Panc1 (cell line): Measurements from ENCODE around the gene SLC6A17. TPM values are rescaled to one million over a fixed set of nuclear protein-coding genes. Genes with fewer than 3 reads are reported as not detected.

ENCODE experiments used
- ATAC-seq: fragments of 200-7000 bp; cut with Tn5 transposase; 2 replicates; pipeline ENCODE4 v1.9.1; 2020; ENCODE audit warnings: mild to moderate bottlenecking, moderate library complexity
- BruUV-seq: library from RNA; stranded (reverse); fragments of 400-500 nt; replicated peaks from 2 replicates; lab custom pipeline; 2021; lab: Mats Ljungman, UMichigan
- CTCF ChIA-PET: fragments of 300-600 bp; sonication (Branson Sonifier 250); formaldehyde crosslinking; loops from one replicate; lab custom pipeline; 2022; ENCODE audit warnings: antibody characterized with exemption; lab: Charles Lee
- POLR2A ChIA-PET: fragments of 300-600 bp; sonication (Branson Sonifier 250); formaldehyde crosslinking; loops from one replicate; lab custom pipeline; 2022; ENCODE audit warnings: antibody characterized with exemption; lab: Charles Lee
- DNase-seq: peaks from one replicate; pipeline ENCODE4 v3.0.0-alpha.2; 2010; ENCODE audit warnings: low read depth, low spot score
- H3K27ac ChIP-seq: 2 replicates; pipeline ENCODE4 v1.5.1; 2011; ENCODE audit warnings: mild to moderate bottlenecking, low read length, inconsistent platforms
- H3K27me3 ChIP-seq: fragments of 200-500 bp; sonication (Bioruptor generic); 2 replicates; pipeline ENCODE4 v1.6.0; 2014; ENCODE audit warnings: low read length, inconsistent platforms; ENCODE audit not compliant: control insufficient read depth, insufficient read depth
- H3K36me3 ChIP-seq: fragments of 200-500 bp; sonication (Bioruptor generic); 2 replicates; pipeline ENCODE4 v1.5.1; 2014; ENCODE audit warnings: inconsistent platforms, mild to moderate bottlenecking, low read length, moderate library complexity; ENCODE audit not compliant: control insufficient read depth, insufficient read depth
- H3K4me1 ChIP-seq: 2 replicates; pipeline ENCODE4 v1.5.1; 2011; ENCODE audit warnings: inconsistent platforms, mild to moderate bottlenecking, low read length, moderate library complexity; ENCODE audit not compliant: control insufficient read depth, insufficient read depth
- H3K4me3 ChIP-seq, 2 experiments: 2 replicates each; pipeline ENCODE4 v1.5.1; 2011 to 2012; ENCODE audit warnings: low read depth in 2 of 2, low read length in 2 of 2, mild to moderate bottlenecking in 2 of 2, inconsistent platforms in 1 of 2, moderate library complexity in 1 of 2
- H3K9me3 ChIP-seq: fragments of 200-500 bp; sonication (Bioruptor generic); 2 replicates; pipeline ENCODE4 v1.5.1; 2014; ENCODE audit warnings: low read depth, mild to moderate bottlenecking, inconsistent platforms, low read length, moderate library complexity; ENCODE audit not compliant: control insufficient read depth, insufficient read depth
- CTCF ChIP-seq: fragments of 450-650 bp; IDR thresholded peaks from 2 replicates; pipeline ENCODE4 v1.5.1; 2017; ENCODE audit warnings: mild to moderate bottlenecking
- POLR2AphosphoS5 ChIP-seq: IDR thresholded peaks from 2 replicates; pipeline ENCODE4 v1.6.1; 2012; ENCODE audit warnings: mild to moderate bottlenecking, low read depth, low read length, moderate library complexity
- REST ChIP-seq, 2 experiments: IDR thresholded peaks; 2 replicates each; pipeline ENCODE4 v1.6.1; 2011 to 2012; ENCODE audit warnings: low read depth in 2 of 2, control low read depth in 1 of 2, low read length in 1 of 2, mild to moderate bottlenecking in 1 of 2, moderate library complexity in 1 of 2; ENCODE audit not compliant: insufficient read depth in 1 of 2
- SIN3A ChIP-seq: IDR thresholded peaks from 2 replicates; pipeline ENCODE4 v1.6.1; 2012; ENCODE audit warnings: low read depth, mild to moderate bottlenecking, low read length, moderate library complexity, borderline replicate concordance; ENCODE audit not compliant: insufficient read depth
- TCF7L2 ChIP-seq: IDR thresholded peaks from 2 replicates; pipeline ENCODE4 v1.6.1; 2011; ENCODE audit warnings: mild to moderate bottlenecking, low read depth, low read length, inconsistent platforms
- in situ Hi-C: cut with HindIII; loops from 2 replicates; pipeline ENCODE4 v1.10.0; 2016; ENCODE audit warnings: low sequenced_read_pairs, low pct_unique_long_range_greater_than_20kb
- intact Hi-C: fragments of 100-400 bp; cut with micrococcal nuclease; formaldehyde crosslinking; loops from one replicate; pipeline ENCODE4 v1.10.0; 2022; ENCODE audit not compliant: unreplicated experiment
- total RNA-seq: library from RNA; stranded (reverse); gene quantifications from one replicate; pipeline ENCODE4 v1.2.1, GENCODE V29; 2021; ENCODE audit not compliant: unreplicated experiment

Gene SLC6A17
- total RNA-seq, 1 experiment from 2014 or later: 5.7 TPM

- BruUV-seq: no TSS peak
- POLR2A ChIA-PET: no interaction called here
- in situ Hi-C loops (no loop called here), intact Hi-C loops (no loop called here)
- DNase-seq (no peak), ATAC-seq (no peak)
- no peaks in the 10 kb centered on the region for H3K9me3 ChIP-seq
- H3K27me3 ChIP-seq: no peaks in the 10 kb centered on the region
- no peak for TF ChIP-seq POLR2AphosphoS5
- CTCF ChIA-PET: no interaction called here
- no peak overlapping the region for H3K27ac ChIP-seq
- H3K4me1 ChIP-seq: peaks cover 5% of the 10 kb centered on the region
- H3K4me3 ChIP-seq: no peak overlapping the region
- no peaks in the 10 kb centered on the region for H3K36me3 ChIP-seq
Observed at GRCh38 chr1:110190282-110190929, 40.1 kb downstream of the SLC6A17 start.

- H3K27me3 ChIP-seq: no peaks in the 10 kb centered on the region
- H3K4me1 ChIP-seq: peaks cover 5% of the 10 kb centered on the region
- ChIA-PET POLR2A (interaction anchor here (0.5 kb wide), 1 partner anchor 12 kb away, joined by 3 read pairs; no protein-coding TSS in a partner anchor), CTCF (no interaction called here)
- intact Hi-C loops (no loop called here), in situ Hi-C loops (no loop called here)
- no peak for ATAC-seq
- no peaks in the 10 kb centered on the region for H3K36me3 ChIP-seq
- BruUV-seq: no TSS peak
- H3K4me3 ChIP-seq: no peak overlapping the region
- no peak overlapping the region for H3K27ac ChIP-seq
- no peak for DNase-seq
- no peak for TF ChIP-seq REST (IDR thresholded peaks at IDR 0.05; ENCODE audit: insufficient read depth in 1 of 2, low read depth in 2 of 2, low read length in 1 of 2)
- no peak for TF ChIP-seq TCF7L2
- no peak for TF ChIP-seq SIN3A
- H3K9me3 ChIP-seq: no peaks in the 10 kb centered on the region
Observed at GRCh38 chr1:110192541-110192940, 42.2 kb downstream of the SLC6A17 start.

GRCh38 chr1:110195196-110195595 is 44.9 kb downstream of the SLC6A17 start:
- H3K36me3 ChIP-seq: no peaks in the 10 kb centered on the region
- no peaks in the 10 kb centered on the region for H3K4me1 ChIP-seq
- CTCF ChIA-PET: no interaction called here
- no peak for DNase-seq
- ATAC-seq: no peak
- no peak overlapping the region for H3K27ac ChIP-seq
- no peaks in the 10 kb centered on the region for H3K27me3 ChIP-seq
- in situ Hi-C loops: no loop called here
- H3K9me3 ChIP-seq: no peaks in the 10 kb centered on the region
- no TSS peak for BruUV-seq
- POLR2A ChIA-PET: no interaction called here
- no peak overlapping the region for H3K4me3 ChIP-seq
- intact Hi-C loops: no loop called here
- TF ChIP-seq REST (IDR thresholded peaks at IDR 0.05; ENCODE audit: insufficient read depth in 1 of 2, low read depth in 2 of 2, low read length in 1 of 2): no peak
- TF ChIP-seq SIN3A: no peak
- no peak for TF ChIP-seq TCF7L2
- TF ChIP-seq CTCF: no peak
- no peak for TF ChIP-seq POLR2AphosphoS5
